ENCODE data around the gene KCNH1. TPM values are rescaled to one million over a fixed set of nuclear protein-coding genes. Genes with fewer than 3 reads are reported as not detected.

Gene KCNH1
- total RNA-seq, 1 donor from 2014 or later = 0.26 TPM

GRCh38 chr1:210882414-210883221 lies 251.3 kb downstream of the KCNH1 start:
- no peak for DNase-seq (ENCODE audit: low spot score)

DNA sequence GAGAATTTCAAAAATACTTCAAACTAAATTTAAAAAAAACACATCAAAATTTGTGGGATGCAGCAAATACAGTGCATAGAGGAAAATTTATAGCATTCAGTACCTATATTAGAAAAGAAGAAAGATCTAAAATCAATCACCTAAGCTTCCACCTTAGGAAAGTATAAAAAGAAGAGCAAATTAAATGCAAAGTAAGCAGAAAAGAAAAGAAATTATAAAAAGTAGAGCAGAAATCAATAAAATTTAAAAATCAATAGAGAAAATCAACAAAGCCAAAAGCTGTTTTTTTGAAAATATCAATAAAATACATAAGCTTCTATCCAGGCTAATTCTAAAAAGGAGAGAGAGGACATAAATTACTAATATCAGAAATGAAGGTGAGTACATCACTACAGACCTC lies 255.4 kb downstream of the KCNH1 start:
- no peak for DNase-seq (ENCODE audit: low spot score)

- DNase-seq (ENCODE audit: low spot score) = no peak
Measured at GRCh38 chr1:210876275-210876674, 257.7 kb downstream of the KCNH1 start.

GRCh38 chr1:210866532-210866931 lies 267.4 kb downstream of the KCNH1 start:
- DNase-seq (ENCODE audit: low spot score) = no peak

- no peak for DNase-seq (ENCODE audit: low spot score)
Measured at GRCh38 chr1:210857705-210858104, 276.2 kb downstream of the KCNH1 start.

DNA sequence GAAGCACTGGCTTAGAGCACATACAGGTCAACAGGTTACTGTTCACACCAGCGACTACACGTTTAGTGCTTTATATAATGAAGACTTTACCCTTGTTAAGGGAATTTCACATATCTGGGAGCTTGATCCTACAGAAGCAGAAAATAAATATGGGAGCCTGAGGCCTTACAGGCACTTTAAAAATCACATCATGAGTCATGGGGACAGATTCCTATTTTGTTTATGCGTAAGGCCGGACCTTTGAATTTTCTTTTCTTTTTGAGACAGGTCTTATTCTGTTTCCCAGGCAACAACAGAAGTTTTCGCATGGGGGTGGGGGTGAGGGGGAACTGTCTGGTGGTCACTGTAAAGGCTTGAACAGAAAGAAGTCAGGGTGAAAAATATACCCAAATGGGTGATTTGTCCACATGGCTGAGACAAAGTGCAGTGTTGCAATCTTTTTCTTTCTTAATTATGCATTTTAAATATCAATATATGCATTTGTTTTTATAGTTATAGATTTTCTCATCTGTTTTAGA lies 276.7 kb downstream of the KCNH1 start:
- no peak for DNase-seq (ENCODE audit: low spot score)

DNA sequence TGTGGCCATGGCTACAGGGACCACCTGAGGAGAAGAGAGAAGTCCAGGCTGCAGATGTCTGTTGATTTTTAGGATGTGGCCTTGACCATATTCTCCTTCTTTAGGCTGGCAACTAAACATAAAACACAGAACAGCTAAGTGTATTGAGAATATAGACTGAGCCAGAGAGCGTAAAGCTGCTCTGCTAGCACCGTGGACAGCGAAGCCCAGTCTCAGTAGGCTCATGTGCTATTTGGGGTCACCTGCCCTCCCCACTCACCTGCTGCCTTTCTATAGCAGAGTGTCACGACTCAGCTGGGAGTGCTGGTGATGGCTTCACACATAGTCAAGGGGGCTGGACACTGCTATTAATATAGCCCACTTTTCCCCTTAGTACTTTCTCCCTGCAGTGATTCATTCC lies 278.5 kb downstream of the KCNH1 start:
- no peak for DNase-seq (ENCODE audit: low spot score)

GRCh38 chr1:210853276-210853675 lies 280.7 kb downstream of the KCNH1 start:
- DNase-seq (ENCODE audit: low spot score) = no peak

GRCh38 chr1:210850556-210850955 lies 283.4 kb downstream of the KCNH1 start:
- no peak for DNase-seq (ENCODE audit: low spot score)

DNA sequence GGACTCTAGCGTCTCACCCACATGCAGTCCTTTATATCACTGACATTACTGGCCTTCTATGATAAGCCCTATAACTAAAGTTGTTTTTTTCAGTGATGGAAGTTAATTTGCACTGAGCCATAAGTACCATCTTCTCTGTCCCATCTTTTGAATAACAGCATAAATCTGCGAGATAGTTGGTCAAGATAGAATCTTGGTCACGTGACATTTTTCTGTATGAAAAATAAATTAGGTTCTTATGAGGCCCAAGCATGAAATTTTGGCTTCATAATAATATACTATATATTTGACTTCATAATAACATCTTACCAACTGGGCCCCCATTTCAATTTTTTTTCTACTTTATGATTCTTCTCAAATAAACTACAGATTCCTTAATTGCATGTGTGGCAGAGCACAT lies 285.5 kb downstream of the KCNH1 start:
- no peak for DNase-seq (ENCODE audit: low spot score)

- DNase-seq (ENCODE audit: low spot score) = no peak
Measured at GRCh38 chr1:210841926-210842625, 291.9 kb downstream of the KCNH1 start.

DNA sequence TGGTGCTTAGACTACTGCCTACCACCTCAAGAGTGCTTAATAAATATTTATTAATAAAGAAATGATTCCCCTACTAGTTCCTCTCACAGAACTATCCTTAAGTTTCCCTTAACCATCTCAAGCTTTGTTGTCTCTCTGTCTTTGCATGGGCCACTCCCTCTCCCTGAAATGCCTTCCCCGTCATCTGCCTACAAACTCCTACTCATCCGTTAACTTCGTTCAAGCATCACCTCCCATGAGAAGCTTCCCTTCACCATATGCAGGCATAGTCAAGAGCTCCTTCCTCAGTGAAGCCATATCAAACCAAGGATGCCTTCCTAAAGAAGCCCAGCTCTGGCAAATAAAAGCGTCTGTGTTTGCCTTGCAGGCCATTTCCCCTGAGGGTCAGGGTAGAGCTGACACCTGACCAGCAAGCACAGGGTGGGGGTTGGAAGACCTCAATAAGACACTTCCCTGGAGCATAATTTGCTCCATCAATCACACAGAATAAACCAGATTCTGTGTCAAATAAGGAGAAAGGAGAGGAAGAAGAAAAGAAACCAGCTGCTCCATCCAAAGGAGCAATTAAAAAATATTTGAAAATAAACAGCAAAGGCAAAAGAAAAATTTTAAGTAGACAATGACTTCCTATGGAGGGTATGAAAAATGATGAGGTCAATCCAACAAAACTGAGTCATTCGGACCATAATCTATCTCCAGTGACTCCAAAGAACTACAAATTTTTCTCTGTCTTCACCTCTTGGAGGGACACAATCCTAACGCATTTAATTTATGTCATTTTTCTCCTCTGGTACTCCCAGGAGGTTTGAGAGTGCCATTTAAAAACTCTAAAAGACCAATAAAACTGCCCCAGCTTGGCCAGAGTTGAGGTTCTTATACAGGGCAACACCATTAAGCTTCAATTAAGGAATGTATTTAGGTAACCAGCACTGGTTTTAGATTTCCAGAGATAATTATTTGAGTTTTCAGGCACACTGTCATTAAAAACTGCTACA lies 303.6 kb downstream of the KCNH1 start:
- DNase-seq (ENCODE audit: low spot score) = no peak

- DNase-seq (ENCODE audit: low spot score) = no peak
Measured at GRCh38 chr1:210828996-210829596, 304.9 kb downstream of the KCNH1 start.

GRCh38 chr1:210827481-210827880 lies 306.5 kb downstream of the KCNH1 start:
- no peak for DNase-seq (ENCODE audit: low spot score)

DNA sequence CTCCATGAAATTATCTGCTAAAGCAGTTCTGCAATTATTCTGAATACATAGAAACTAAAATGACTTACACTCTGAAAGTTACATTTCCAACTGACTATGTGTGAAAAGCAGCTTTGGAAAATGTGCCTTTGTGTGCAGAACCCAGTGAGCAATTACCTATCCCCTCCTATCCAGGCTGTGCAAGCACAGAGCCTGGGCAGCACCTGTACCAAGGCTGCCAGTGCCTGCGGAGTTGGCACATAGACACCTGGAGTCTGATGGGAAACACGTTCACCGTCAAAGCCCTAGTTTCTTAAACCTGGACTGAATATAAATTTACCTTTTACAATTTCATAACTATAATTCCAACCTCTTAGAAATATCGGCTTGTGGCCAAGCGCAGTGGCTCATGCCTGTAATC lies 307.3 kb downstream of the KCNH1 start:
- no peak for DNase-seq (ENCODE audit: low spot score)

DNA sequence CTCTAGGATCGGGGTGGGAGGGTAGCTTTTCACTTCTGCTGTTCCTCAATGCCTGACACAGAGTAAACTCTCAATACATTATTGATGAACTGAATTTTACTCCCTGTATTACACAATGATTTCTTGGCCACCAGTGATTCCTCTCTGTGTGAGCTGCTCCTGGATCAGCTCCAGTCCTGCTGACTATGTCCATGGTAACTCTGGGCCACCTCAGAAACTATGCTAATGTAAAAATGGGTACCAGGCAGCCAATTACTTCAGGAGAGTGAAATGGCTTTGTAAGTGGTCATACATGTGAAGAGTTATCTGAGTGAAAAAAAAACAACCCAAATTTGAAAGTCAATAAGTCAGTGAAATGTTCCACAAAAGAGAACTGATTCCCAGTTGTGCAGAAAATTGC lies 311.0 kb downstream of the KCNH1 start:
- DNase-seq (ENCODE audit: low spot score) = no peak

- DNase-seq (ENCODE audit: low spot score) = no peak
Measured at GRCh38 chr1:210822241-210822640, 311.7 kb downstream of the KCNH1 start.

DNA sequence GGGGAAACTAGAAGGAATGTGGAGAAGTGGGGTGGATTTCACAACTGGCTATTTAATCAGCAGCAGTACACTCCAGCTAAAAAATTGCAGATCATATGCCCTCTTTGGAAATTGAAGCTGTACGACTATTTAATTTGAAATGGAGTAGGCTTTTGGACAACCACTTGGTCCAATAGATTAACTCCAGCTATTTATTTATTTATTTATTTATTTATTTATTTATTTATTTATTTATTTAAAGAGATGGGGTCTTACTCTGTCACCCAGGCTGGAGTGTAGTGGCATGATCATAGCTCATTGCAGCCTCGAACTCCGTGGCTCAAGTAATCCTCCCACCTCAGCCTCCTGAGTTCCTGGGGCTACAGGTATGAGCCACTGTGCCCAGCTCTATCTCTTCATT lies 312.3 kb downstream of the KCNH1 start:
- no peak for DNase-seq (ENCODE audit: low spot score)

- DNase-seq (ENCODE audit: low spot score) = no peak
Measured at GRCh38 chr1:210819266-210819665, 314.7 kb downstream of the KCNH1 start.

DNA sequence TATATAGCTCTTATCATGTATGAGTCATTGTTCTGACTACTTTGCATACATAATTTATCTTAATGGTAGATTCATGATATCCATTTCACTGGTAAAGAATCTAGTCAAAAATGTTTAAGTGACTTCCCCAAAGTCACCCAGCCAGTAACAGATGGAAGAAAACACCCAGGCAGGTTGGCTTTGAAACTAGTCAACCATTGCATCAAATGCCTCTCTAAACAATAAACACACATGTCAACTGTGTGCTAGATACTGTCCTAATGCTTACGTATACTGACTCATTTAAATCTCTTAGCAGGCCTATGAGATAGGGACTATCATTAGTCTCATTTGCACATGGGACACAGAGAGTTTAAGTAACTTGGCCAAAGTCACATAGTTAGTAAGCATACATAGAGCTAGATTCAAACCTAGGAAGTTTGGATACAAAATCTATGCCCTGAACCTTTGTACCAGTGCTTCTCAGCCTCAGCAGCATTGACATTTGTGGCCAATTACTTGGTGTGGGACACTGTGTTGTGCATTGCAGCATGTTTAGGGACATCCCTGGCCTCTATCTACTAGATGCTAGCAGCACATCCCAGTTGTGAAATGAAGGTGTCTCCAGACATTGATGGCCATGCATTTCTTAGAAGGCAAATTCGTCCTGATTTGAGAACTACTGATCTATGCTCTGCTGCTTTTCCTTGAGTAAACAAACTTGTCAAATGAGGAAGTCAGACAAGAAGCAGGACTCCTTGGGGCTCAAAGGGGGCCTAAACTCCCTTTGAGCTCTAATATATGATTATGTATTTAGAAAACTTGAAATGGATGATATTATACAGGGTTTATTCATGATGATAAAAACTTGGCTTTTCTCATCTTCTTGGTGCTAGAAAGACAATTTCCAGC lies 316.3 kb downstream of the KCNH1 start:
- no peak for DNase-seq (ENCODE audit: low spot score)
